Heart right ventricle (tissue), 16 donors: Measurements from ENCODE around the gene GRIN2C. TPM values are rescaled to one million over a fixed set of nuclear protein-coding genes. Genes with fewer than 3 reads are reported as not detected.
A peak's percentile ranks its signal among the peaks of the same experiment; 100 is the strongest.

Experiments
- ATAC-seq, 8 donors: fragments of 200-7000 bp; cut with Tn5 transposase; one replicate each; pipeline ENCODE4 v1.9.1; 2020; ENCODE audit warnings: mild to moderate bottlenecking in 8 of 8, moderate library complexity in 8 of 8, moderate number of reproducible peaks in 1 of 8
- DNase-seq, 2 donors: peaks; one replicate each; pipeline ENCODE4 v3.0.0-alpha.2; 2020
- H3K27ac ChIP-seq, 10 donors: fragments of 200-600 bp; sonication (generic) in 2 of 10; one replicate each; pipeline versions ENCODE4 v1.5.0 to v1.8.0; 2020 to 2022; ENCODE audit warnings: mild to moderate bottlenecking in 3 of 10
- H3K27me3 ChIP-seq, 7 donors: fragments of 200-600 bp; one replicate each; pipeline ENCODE4 v1.8.0; 2021 to 2022; ENCODE audit warnings: mild to moderate bottlenecking in 2 of 7
- H3K36me3 ChIP-seq, 9 donors: fragments of 200-600 bp; sonication (generic) in 1 of 9; one replicate each; pipeline versions ENCODE4 v1.5.0 to v1.8.0; 2020 to 2022; ENCODE audit warnings: mild to moderate bottlenecking in 2 of 9
- H3K4me1 ChIP-seq, 9 donors: fragments of 200-600 bp; sonication (generic) in 1 of 9; one replicate each; pipeline versions ENCODE4 v1.5.0 to v1.8.0; 2020 to 2022; ENCODE audit warnings: mild to moderate bottlenecking in 4 of 9
- H3K4me3 ChIP-seq, 10 donors: fragments of 200-600 bp; sonication (generic) in 2 of 10; one replicate each; pipeline versions ENCODE4 v1.5.0 to v1.8.0; 2020 to 2022; ENCODE audit warnings: mild to moderate bottlenecking in 7 of 10, moderate library complexity in 2 of 10
- H3K9me3 ChIP-seq, 11 donors: fragments of 200-600 bp in 10 of 11; sonication (generic) in 2 of 11; one replicate each; pipeline versions ENCODE4 v1.5.0 to v1.8.0; 2013 to 2022; ENCODE audit warnings: mild to moderate bottlenecking in 2 of 11, control low read depth in 1 of 11, moderate library complexity in 1 of 11
- WGBS, 2 donors: extraction: QIAGEN DNeasy Blood & Tissue Kit; methylation state at CpG; one replicate each; pipeline ENCODE4 v1.1.7; 2013; ENCODE audit warnings: inconsistent platforms in 1 of 2; 5-methylcytosine and 5-hydroxymethylcytosine counted together
- intact Hi-C, 10 donors: fragments of 100-400 bp; cut with DNase I; formaldehyde crosslinking; loops; one replicate each; pipeline versions ENCODE4 v1.11.1 to v1.14.2; 2022
- polyA plus RNA-seq, 2 donors: library from polyadenylated mRNA; stranded (reverse); fragments of 200-250 nt; gene quantifications; one replicate each; pipeline ENCODE4 v1.2.3, GENCODE V29; 2013
- total RNA-seq, 10 donors: library from RNA; stranded (reverse); fragmentation: NEBNext Ultra II Directional in 3 of 10; extraction: Animal tissue kit (Norgen Biotek cat#: 25700) in 3 of 10; gene quantifications; one replicate each; pipeline versions ENCODE4 v1.2.1 to v1.2.4, GENCODE V29; 2021 to 2023
- TF ChIP-seq, protein P1 (sequence below), 9 donors: fragments of 200-600 bp; sonication (generic) in 2 of 9; IDR thresholded peaks; one replicate each; pipeline versions ENCODE4 v1.5.0 to v1.8.0; 2021 to 2022; ENCODE audit warnings: antibody characterized with exemption in 9 of 9, mild to moderate bottlenecking in 5 of 9, moderate library complexity in 1 of 9
- donor health status: Arrhythmogenic right ventricular cardiomyopathy.
- donor health status: ischemic (EF 13 %, LVEDD 7.1; RV severe dilation, severe dysfunction).
- donor health status: healthy with polysubstance abuse.
- donor health status: DM: no; HTN: yes; CAD: no.
- donor health status: DM: no; HTN: no; CAD: no.
- donor health status: ischemic (EF 25% LVEDD 6.9; RV normal size, moderate dysfunction).
- donor health status: ischemic (EF 25% LVEDD 5.7; RV mildly dilated, moderate dysfunction).
- donor health status: healthy.
- donor health status: DM: yes; HTN: yes; CAD: no.
- donor health status: Ischemic cardiomyopathy.
- donor health status: ischemic (EF 35%, LVEDD 5.7; RV mildly dilated, moderate dysfunction).
- donor health status: nonischemic (EF 11% LVEDD 7.7; RV severe dilation, severe dysfunction).
- donor health status: DM: yes; HTN: yes; CAD: no.
- donor health status: PGD.
- donor health status: ischemic (EF 29% LVEDD 5.4; RV normal size, mild dysfunction).
- donor health status: nonischemic (EF 23%, LVEDD 6.1; RV moderate dilation, normal function).

Gene GRIN2C
- total and polyA plus RNA-seq, 12 donors = 0.13 to 0.66 (median 0.31) TPM

DNA sequence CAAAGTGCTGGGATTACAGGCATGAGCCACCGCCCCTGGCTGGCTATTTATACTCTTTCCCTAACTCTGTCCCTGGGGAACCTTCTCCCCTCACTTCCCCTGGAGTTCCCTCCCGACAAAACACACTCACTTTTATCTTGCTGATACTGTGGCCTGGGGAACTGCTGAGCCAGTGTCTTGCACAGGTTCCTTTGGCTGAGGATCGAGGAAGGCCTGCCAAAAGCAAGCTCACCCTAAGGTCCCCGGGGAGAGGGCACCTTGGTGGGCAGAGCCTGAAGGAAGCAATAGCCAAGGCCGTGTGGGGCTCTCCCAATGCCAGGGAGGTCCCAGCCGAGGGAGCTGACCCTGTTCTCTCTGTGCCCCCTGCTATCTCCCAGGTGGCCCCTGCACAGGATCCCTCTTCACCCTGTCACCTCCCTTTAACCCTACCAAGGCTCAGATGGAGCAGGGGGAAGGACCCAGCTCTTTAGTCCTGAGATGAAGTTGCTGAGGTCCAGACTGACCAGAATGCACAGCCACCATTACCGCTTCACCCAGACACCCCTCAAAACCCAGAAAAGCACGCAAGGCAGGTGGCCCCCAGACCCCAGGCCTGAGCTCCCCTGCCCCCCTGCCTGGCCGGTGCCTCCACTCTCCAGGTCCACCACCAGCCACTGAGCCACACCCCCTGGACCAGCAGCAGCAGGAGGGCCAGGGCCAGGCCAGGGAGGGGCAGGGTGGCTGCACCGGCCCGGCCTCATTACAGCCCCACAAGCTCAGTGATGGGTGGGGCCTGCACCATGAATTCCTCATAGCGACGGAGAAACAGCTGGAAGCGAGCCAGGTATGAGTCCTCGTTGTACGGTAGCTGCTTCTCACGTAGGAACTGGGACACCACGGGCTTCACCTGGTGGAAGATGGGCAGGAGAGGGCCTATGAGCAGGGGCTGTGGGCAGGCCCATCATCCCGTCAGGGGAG, 18.2 kb upstream of the GRIN2C start:
- no peaks in the 10 kb centered on the region for H3K36me3 ChIP-seq
- peak in 5 of 8 donors; percentile 3 to 18 (median 5) for ATAC-seq

DNA sequence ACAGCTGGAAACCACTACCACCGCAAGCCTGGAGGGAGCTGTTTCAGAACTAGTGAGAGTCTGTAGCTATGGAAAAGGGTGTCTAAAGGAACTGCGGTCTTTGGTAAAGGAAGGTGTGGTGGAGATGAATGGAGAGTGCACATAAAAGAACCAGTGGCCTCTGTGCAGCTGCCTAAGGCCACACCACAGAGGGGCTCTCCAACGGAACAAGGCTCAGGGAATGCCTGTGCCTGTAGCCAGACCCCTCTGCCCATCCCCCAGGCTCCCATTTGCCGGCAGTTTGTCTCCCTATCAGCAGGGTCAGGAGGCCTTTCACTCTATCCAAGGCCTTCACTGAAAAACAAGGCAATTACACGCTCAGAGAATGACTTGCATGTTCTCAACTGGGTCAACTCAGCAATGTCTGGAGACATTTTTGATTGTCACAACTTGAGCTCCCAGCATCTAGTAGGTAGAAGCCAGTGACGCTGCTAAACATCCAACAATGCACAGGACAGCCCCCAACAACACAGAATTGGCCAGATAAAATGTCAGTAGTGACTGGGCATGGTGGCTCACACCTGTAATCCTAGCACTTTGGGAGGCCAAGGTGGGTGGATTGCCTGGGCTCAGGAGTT, 16.4 kb upstream of the GRIN2C start:
- ATAC-seq (no peak), DNase-seq (no peak)
- Histone ChIP-seq H3K4me1 (peaks cover 14 to 37% (median 26%) of the 10 kb centered on the region in 9 donors), H3K9me3 (no peaks in the 10 kb centered on the region), H3K27me3 (no peaks in the 10 kb centered on the region), H3K36me3 (no peaks in the 10 kb centered on the region), H3K27ac (no peak overlapping the region), H3K4me3 (no peak overlapping the region)
- intact Hi-C loops = no loop called here
- 66% methylated on average over 6 of the region's 6 CpGs for WGBS, 2 donors
- TF ChIP-seq, protein P1, sequence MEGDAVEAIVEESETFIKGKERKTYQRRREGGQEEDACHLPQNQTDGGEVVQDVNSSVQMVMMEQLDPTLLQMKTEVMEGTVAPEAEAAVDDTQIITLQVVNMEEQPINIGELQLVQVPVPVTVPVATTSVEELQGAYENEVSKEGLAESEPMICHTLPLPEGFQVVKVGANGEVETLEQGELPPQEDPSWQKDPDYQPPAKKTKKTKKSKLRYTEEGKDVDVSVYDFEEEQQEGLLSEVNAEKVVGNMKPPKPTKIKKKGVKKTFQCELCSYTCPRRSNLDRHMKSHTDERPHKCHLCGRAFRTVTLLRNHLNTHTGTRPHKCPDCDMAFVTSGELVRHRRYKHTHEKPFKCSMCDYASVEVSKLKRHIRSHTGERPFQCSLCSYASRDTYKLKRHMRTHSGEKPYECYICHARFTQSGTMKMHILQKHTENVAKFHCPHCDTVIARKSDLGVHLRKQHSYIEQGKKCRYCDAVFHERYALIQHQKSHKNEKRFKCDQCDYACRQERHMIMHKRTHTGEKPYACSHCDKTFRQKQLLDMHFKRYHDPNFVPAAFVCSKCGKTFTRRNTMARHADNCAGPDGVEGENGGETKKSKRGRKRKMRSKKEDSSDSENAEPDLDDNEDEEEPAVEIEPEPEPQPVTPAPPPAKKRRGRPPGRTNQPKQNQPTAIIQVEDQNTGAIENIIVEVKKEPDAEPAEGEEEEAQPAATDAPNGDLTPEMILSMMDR (IDR thresholded peaks at IDR 0.05) = no peak

More for the DNA sequence above, 18.2 kb upstream of the GRIN2C start:
- Histone ChIP-seq H3K4me3 (no peak overlapping the region), H3K27me3 (no peaks in the 10 kb centered on the region), H3K9me3 (no peaks in the 10 kb centered on the region), H3K27ac (peak overlapping the region in 2 of 10 donors; percentile 40 to 46), H3K4me1 (peaks cover 10 to 26% (median 19%) of the 10 kb centered on the region in 9 donors)
- peak in 1 of 2 donors; percentile 43 for DNase-seq
- intact Hi-C loops = no loop called here
- WGBS, 2 donors = 20 to 34% methylated on average over 19 of the region's 19 CpGs
- TF ChIP-seq, protein P1 (IDR thresholded peaks at IDR 0.05) = no peak

DNA sequence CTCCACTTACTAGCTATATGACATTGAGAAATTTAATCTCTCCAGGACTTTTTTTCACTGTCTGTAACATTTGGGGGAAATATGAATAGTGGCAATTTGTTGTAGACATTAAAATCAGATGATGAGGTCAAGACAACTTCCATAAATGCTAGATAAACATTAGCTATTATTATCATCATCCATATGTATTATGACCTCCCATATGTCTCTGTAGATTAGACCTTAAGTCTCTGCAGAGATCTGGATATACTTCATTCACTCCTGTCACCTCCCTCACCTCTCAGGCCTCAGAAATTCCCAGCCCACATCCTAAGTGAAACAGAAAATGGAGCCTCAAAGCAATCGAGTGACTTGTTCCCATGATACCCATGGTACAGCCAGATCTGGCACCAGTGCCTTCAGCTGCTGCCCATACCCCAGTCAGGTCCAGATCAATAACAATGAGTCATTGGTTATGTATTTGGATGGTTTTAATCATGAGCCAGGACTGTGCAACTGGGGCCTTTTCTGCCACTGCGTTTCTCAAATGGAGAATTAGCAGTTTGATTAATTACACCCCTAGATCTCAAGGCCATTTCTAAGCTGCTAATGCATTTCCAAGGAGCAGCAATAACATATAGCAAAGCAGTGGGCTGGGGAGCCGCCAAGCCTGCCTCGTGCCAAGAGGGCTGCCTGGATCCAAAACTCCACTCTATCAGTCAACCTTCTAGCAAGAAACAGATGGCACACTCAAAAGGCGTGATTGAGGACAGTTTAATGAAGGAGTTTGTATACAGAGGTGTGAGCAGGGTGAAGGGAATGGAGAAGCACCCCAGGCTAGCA, 15.7 kb upstream of the GRIN2C start:
- ATAC-seq (no peak), DNase-seq (no peak)
- Histone ChIP-seq H3K27ac (no peak overlapping the region), H3K27me3 (no peaks in the 10 kb centered on the region), H3K4me1 (peaks cover 14 to 37% (median 26%) of the 10 kb centered on the region in 9 donors), H3K4me3 (no peak overlapping the region), H3K9me3 (no peaks in the 10 kb centered on the region), H3K36me3 (no peaks in the 10 kb centered on the region)
- intact Hi-C loops = no loop called here
- 72 to 73% methylated on average over 5 of the region's 5 CpGs for WGBS, 2 donors
- TF ChIP-seq, protein P1 (IDR thresholded peaks at IDR 0.05) = no peak

DNA sequence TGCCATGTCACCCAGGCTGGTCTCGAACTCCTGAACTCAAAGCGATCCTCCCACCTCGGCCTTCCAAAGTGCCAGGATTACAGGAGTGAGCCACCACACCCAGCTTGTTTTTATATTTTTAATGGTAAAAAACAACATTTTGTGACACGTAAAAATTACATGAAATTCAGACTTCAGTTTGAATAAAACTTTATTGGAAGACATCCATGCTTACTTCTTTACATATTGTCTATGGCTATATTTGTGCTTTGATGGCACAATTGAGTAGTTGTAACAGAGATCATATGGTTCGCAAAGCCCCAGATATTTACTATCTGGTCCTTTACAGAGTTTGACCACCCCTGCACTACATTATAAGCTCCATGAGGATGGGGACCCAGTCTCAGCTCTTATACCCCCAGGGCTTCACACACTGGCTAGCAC, 14.9 kb upstream of the GRIN2C start:
- TF ChIP-seq, protein P1 (IDR thresholded peaks at IDR 0.05) = no peak
- Histone ChIP-seq H3K27me3 (no peaks in the 10 kb centered on the region), H3K36me3 (no peaks in the 10 kb centered on the region), H3K9me3 (no peaks in the 10 kb centered on the region), H3K27ac (no peak overlapping the region), H3K4me3 (no peak overlapping the region), H3K4me1 (peaks cover 14 to 37% (median 26%) of the 10 kb centered on the region in 9 donors)
- WGBS, 2 donors = 97% methylated on average over 5 of the region's 5 CpGs
- no peak for ATAC-seq
- intact Hi-C loops = no loop called here
- no peak for DNase-seq
